ENCODE data around the gene KDM4B. TPM values are rescaled to one million over a fixed set of nuclear protein-coding genes. Genes with fewer than 3 reads are reported as not detected.

KDM4B gene
- total and polyA plus RNA-seq, 2 of the 8 experiments (the other 6 are each of a cell fraction or from before 2014, with no cell fraction given), result 12.0 to 31.9 TPM

DNA sequence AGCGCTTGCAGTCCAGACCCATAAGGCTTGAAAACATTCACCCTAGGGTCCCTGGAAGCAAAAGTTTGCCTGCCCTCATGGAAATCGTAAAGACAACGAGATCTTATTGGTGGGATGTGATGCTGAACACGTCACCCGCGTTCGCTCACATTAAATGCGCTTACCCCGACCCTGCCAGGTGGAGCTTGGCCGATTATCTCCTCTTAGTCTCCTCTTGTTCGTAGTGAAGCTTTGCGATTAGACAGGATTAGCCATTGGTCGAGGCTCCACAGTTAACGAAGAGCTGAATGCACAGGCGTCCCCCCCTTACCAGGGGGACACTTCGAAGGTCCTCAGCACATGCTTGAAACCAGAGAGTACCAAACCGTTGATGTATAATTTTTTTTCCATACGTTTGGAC lies 16.0 kb upstream of the KDM4B start:
- no peak for FAIRE-seq
- ChIA-PET POLR2A (ENCODE audit: partially characterized antibody) (no interaction called here), CTCF (ENCODE audit: partially characterized antibody) (interaction anchor here (0.7 to 2.7 kb wide), 3 partner anchors 72 to 109 kb away, joined by 4 to 9 read pairs (median 4); no protein-coding TSS in a partner anchor)
- no peak for TF ChIP-seq CEBPB (IDR thresholded peaks at IDR 0.05; ENCODE audit: low read depth, low read length)
- TF ChIP-seq ZNF274 (IDR thresholded peaks at IDR 0.05; ENCODE audit: borderline replicate concordance, extremely low read depth, low read length), result no peak
- no peak for TF ChIP-seq TBP (IDR thresholded peaks at IDR 0.05; ENCODE audit: low read depth, low read length)
- TF ChIP-seq SIN3A (conservative IDR thresholded peaks at IDR 0.05 in 1 of 2, IDR thresholded peaks at IDR 0.05 in 1 of 2; ENCODE audit: low read depth in 1 of 2, low read length in 2 of 2), result no peak
- TF ChIP-seq SIX5 (IDR thresholded peaks at IDR 0.05; ENCODE audit: low read depth, low read length), result no peak
- no peak for TF ChIP-seq CHD2 (IDR thresholded peaks at IDR 0.05; ENCODE audit: low read length)
- TF ChIP-seq POLR2A (IDR thresholded peaks at IDR 0.05; ENCODE audit: control extremely low read depth in 1 of 2, low read depth in 2 of 2, low read length in 2 of 2), result no peak
- TF ChIP-seq BCL11A (IDR thresholded peaks at IDR 0.05; ENCODE audit: low read depth in 2 of 2, low read length in 2 of 2), result no peak
- TF ChIP-seq ASH2L (IDR thresholded peaks at IDR 0.05; ENCODE audit: low read length), result no peak
- no peak for TF ChIP-seq BRCA1 (IDR thresholded peaks at IDR 0.05; ENCODE audit: low read depth, low read length)
- no peak for TF ChIP-seq HDAC2 (IDR thresholded peaks at IDR 0.05; ENCODE audit: borderline replicate concordance in 1 of 2, low read depth in 2 of 2, low read length in 2 of 2)
- no peak for TF ChIP-seq CHD1 (IDR thresholded peaks at IDR 0.05; ENCODE audit: low read depth, low read length)
- no peak for TF ChIP-seq YY1 (IDR thresholded peaks at IDR 0.05; ENCODE audit: low read depth, low read length)
- no peak for TF ChIP-seq TAF7 (optimal IDR thresholded peaks at IDR 0.05; ENCODE audit: borderline replicate concordance, low read depth, low read length)
- TF ChIP-seq KDM1A (IDR thresholded peaks at IDR 0.05; ENCODE audit: borderline replicate concordance, low read length), result no peak
- TF ChIP-seq BACH1 (IDR thresholded peaks at IDR 0.05; ENCODE audit: low read length), result no peak

More for the DNA sequence above, 16.0 kb upstream of the KDM4B start:
- Histone ChIP-seq H3K56ac (replicated peaks; ENCODE audit: insufficient read length, low read depth, low read length) (no peak overlapping the region), H3K14ac (ENCODE audit: insufficient read length) (no peak overlapping the region), H2BK120ac (replicated peaks; ENCODE audit: low read depth, low read length) (no peak overlapping the region), H3K36me3 (ENCODE audit: control insufficient read depth in 2 of 4, insufficient read depth in 4 of 4, low read length in 3 of 4) (peaks cover 9 to 64% (median 38%) of the 10 kb centered on the region in 4 experiments), H3K27me3 (replicated peaks in 1 of 4; ENCODE audit: control insufficient read depth in 3 of 4, extremely low read depth in 1 of 4, insufficient read depth in 3 of 4, low read length in 3 of 4) (no peaks in the 10 kb centered on the region), H4K8ac (ENCODE audit: extremely low read depth, insufficient read depth, low read length) (no peak overlapping the region; the same call in 1 of the 2 replicates), H3K4me3 (ENCODE audit: extremely low read depth in 1 of 4, insufficient read depth in 2 of 4, low read depth in 3 of 4, low read length in 4 of 4) (no peak overlapping the region), H3K23ac (ENCODE audit: insufficient read length) (no peak overlapping the region), H3K23me2 (ENCODE audit: low read depth, low read length) (no peaks in the 10 kb centered on the region), H3K27ac (ENCODE audit: low read depth, low read length) (no peak overlapping the region), H3K9ac (replicated peaks in 1 of 4; ENCODE audit: extremely low read depth in 1 of 4, low read depth in 3 of 4, low read length in 3 of 4) (no peak overlapping the region), H2BK15ac (ENCODE audit: low read length) (no peak overlapping the region), H4K5ac (ENCODE audit: insufficient read length, low read depth, low read length) (no peak overlapping the region), H2BK12ac (ENCODE audit: low read depth, low read length) (no peak overlapping the region), H3K4me2 (ENCODE audit: insufficient read depth in 1 of 2, low read depth in 2 of 2, low read length in 2 of 2) (no peak overlapping the region), H2BK20ac (ENCODE audit: low read length) (no peak overlapping the region), H2BK5ac (ENCODE audit: low read depth, low read length) (no peak overlapping the region), H3K9me3 (ENCODE audit: insufficient read depth in 2 of 2, low read depth in 1 of 2, low read length in 1 of 2) (no peaks in the 10 kb centered on the region), H3K4ac (replicated peaks; ENCODE audit: insufficient read length, low read depth, low read length) (no peak overlapping the region), H2AFZ (ENCODE audit: low read length) (no peak overlapping the region), H3K4me1 (replicated peaks in 1 of 4; ENCODE audit: control insufficient read depth in 3 of 4, insufficient read depth in 4 of 4, low read length in 3 of 4) (no peaks in the 10 kb centered on the region), H2AK5ac (ENCODE audit: low read depth, low read length) (no peak overlapping the region), H3K18ac (ENCODE audit: extremely low read depth, low read length) (no peak overlapping the region), H3K79me2 (ENCODE audit: control insufficient read depth in 1 of 2, insufficient read depth in 2 of 2, low read length in 2 of 2) (no peaks in the 10 kb centered on the region), H3K79me1 (ENCODE audit: low read depth, low read length) (no peaks in the 10 kb centered on the region), H4K20me1 (replicated peaks in 1 of 2; ENCODE audit: control insufficient read depth in 1 of 2, insufficient read depth in 2 of 2, low read length in 2 of 2) (peaks cover 0 to 5% of the 10 kb centered on the region in 2 experiments), H4K91ac (replicated peaks; ENCODE audit: insufficient read length, low read length) (no peak overlapping the region)
- 96% methylated on average over 18 of the region's 18 CpGs; no CpG with 5 or more reads in 1 of the 2 experiments for whole genome bisulfite sequencing, 2 experiments (ENCODE audit: extremely low coverage in 1 of 2, insufficient coverage in 1 of 2, insufficient read length in 1 of 2, insufficient replicate concordance in 2 of 2, low coverage in 1 of 2, low lambda C conversion rate in 2 of 2, missing lambda C conversion rate in 1 of 2)
- no peak for DNase-seq (ENCODE audit: low read depth in 1 of 2, low spot score in 2 of 2)
